VCaP (cell line): ENCODE measurements around the gene UNC45A.

Experiments
- H3K27ac ChIP-seq: fragments of 450-650 bp; 2 replicates; pipeline ENCODE4 v1.5.1; 2017
- TF ChIP-seq, protein P1 (sequence below): fragments of 450-650 bp; conservative IDR thresholded peaks from 2 replicates; pipeline ENCODE4 v1.5.1; 2017; ENCODE audit warnings: mild to moderate bottlenecking, moderate library complexity

UNC45A gene

DNA sequence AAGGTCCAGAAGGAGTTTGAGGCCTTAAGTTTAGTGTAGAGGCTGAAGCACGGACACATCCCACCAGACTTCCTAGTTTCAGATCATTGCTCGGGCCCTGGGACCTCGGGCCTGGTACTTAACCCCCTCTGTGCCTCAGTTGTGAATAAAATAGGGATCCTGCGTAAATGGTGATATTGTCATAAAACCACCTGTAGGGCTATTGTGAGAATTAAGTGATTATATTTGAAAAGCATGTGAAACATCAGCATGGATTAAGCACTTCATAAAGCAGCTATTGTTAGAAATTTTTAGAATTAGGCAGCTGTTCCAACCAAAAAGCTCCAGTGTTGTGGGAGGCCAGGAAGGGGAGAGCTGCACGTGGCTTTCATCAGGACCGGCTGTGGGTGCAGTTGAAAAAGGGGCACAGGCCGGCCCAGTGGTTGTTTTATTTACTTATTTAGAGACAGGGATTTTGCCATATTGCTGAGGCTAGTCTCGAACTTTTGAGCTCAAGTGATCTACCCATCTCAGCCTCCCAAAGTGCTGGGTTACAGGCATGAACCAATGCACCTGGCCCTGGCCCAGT, 24.0 kb downstream of the UNC45A start:
- TF ChIP-seq, protein P1, sequence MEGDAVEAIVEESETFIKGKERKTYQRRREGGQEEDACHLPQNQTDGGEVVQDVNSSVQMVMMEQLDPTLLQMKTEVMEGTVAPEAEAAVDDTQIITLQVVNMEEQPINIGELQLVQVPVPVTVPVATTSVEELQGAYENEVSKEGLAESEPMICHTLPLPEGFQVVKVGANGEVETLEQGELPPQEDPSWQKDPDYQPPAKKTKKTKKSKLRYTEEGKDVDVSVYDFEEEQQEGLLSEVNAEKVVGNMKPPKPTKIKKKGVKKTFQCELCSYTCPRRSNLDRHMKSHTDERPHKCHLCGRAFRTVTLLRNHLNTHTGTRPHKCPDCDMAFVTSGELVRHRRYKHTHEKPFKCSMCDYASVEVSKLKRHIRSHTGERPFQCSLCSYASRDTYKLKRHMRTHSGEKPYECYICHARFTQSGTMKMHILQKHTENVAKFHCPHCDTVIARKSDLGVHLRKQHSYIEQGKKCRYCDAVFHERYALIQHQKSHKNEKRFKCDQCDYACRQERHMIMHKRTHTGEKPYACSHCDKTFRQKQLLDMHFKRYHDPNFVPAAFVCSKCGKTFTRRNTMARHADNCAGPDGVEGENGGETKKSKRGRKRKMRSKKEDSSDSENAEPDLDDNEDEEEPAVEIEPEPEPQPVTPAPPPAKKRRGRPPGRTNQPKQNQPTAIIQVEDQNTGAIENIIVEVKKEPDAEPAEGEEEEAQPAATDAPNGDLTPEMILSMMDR = no peak
- H3K27ac ChIP-seq = peak overlapping the region; percentile 56; the same call in 1 of the 2 replicates

DNA sequence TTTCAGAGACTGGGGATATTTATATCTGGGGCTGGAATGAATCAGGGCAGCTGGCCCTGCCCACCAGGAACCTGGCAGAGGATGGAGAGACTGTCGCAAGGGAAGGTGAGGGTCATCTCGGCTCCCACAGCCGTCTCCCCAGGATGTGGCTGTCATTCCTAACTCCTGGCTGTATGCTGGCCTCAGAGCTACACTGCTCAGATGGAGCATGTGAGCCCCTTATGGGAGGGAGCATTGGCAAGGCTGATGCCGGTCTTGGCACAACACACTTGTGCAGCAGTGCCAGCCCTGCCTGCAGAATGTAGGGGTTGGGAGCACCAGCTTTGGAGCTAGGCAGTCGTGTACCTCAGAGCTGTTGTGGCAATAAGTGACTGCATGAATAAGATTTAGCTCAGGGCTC, 24.8 kb downstream of the UNC45A start:
- peak overlapping the region; percentile 56 for H3K27ac ChIP-seq
- TF ChIP-seq, protein P1 = no peak

DNA sequence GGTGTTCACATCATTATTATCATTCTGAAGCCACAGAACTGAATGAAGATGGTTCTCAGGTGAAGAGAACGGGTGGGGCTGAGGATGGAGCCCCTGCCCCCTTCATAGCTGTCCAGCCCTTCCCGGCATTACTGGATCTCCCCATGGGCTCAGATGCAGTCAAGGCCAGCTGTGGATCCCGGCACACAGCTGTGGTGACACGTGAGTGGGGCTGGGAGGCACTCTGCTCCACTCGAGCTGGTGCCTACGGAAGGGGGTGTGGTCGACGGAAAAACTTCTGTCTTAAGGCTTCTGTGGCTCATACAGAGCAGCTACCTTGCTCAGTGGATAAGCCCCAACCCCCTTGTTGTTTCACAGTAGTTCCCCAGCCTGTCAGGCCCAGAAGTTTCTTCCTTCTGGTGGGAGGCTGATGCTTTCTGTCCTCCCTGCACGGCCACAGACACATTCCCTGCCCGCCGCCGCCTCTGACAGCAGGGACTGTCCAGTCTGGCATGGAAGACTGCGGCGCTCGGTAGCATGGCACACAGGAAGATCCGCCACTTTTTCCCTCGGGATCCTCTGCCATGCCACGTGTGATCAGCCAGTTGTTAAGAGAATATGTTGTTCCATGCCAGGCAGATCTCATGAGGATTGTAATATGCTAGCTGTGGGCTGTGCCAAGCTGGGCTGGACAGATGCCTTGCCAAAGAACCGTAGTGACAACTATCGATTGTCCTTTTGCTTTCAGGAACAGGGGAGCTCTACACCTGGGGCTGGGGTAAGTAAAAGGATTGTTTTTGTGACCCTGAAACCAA, 25.4 kb downstream of the UNC45A start:
- H3K27ac ChIP-seq = peak overlapping the region; percentile 56

DNA sequence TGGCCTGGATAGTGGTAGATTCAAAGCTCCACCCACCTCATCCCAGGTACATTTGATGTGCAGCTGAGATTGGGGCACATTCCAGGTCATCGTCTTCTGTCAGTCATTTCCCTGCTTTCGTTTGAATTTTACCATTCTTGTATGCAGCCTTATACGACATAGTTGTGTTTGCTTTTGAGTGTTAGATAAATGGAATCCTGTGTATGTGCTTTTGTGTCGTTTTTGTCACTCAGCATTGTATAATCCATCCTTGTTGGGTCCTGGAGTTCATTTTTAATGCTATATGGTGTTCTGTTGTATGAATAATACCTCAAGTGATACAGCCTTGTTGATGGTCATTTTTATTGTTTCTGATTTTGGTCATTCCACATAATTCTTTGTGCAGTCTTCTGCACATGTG, 26.9 kb downstream of the UNC45A start:
- H3K27ac ChIP-seq = 0 out of 2 replicates have a peak overlapping the region, but pooled peaks have one; percentile 56
- TF ChIP-seq, protein P1 = no peak

More for the DNA sequence above, 25.4 kb downstream of the UNC45A start:
- TF ChIP-seq, protein P1 = no peak

DNA sequence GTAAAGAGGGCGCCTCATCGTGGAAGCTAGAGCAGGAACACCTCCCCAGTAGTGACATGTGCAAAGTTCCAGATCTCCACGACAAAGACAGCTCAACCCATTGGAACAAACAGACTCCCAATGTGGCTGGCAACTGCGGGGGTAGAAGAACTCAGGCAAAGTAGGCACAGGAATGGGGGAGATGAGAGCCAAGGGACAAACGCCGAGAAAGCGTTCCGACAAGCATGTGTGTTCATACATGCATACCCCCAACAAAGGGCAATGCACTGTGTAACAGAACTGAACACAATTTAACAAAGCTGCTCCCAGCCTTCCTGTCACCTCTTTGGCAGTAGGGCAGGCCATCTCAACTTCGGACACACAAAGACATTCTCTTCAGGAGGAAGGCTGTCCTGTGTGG, 31.2 kb downstream of the UNC45A start:
- no peak overlapping the region for H3K27ac ChIP-seq
- TF ChIP-seq, protein P1 = no peak

DNA sequence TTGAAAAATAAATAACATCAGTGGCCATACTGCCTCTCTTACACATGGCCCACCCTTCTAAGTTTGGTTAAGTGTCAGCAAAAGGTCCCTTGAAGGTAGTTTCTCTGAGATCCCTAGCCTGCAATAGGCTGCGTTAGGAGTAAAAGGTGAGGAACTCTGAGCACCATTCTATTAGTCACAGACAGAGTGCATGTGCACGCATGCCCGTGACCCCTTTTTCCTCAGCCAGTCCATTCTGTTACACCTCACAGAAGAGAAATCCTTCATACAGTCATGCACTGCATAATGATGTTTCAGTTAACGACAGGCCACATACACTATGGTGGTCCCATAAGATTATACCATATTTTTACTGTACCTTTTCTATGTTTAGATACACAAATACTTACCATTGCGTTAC, 32.1 kb downstream of the UNC45A start:
- H3K27ac ChIP-seq = no peak overlapping the region
- TF ChIP-seq, protein P1 = no peak

DNA sequence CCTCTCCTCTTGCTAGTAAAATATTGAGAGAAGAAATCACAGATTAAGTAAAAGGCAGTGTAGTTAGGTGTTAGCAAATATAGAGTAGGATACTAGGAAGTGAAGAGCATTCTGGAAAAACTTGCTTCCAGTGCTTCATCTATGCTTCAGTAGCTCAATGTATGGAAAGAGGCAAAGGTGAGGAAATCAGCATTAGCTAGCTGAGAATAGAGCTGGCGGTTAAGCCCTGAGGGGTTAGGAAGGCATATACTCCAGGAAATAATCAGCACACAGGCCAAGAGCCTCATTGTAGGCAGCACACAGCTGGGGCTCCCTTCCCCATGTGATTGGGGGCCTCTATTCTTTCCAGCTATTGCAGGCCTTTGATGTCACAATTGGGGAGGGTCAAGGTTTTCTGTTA, 33.3 kb downstream of the UNC45A start:
- H3K27ac ChIP-seq = no peak overlapping the region
- TF ChIP-seq, protein P1 = no peak
